ENCODE results near the gene PARVA.

The PARVA gene

DNA sequence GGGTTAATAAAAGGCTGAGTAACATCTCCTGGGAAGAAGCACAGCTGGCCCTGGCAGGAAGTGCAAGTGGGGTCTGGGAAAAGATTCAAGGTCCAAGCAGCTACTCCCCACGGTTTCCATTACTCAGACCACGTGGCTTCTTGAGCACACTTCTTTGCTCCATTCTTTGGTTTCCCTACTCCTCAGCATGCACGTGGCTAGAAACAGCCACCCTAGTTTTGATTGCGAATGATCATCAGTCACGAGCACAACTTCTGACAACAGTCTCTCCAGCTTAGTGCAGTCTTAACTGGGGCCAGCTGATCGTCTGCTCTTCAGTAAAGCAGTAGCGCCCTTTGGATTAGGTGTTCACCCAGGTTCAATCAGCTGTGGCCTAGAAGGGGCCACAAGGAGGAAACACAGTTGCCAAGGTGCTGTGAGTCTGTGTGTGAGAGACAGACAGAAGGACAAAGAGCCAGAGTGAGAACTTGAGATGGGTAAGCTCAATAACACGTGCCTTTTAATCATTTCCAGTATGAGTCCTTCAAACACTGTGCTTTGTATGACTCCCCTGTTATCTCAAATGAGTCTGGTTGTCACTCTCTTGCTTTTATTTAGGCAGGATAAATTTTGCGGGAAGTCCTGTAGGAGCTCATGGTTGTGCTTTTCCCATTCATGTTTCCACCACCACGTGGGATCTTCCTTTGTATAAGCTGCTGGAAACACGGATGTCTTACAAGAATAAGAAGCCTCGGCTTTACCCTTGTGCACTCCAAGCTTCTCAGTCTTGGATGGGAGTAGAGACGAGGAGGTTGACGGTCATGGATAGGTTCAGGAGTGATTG lies 901 bp upstream of the PARVA start:
- DNase-seq (ENCODE audit: low read depth): no peak

GRCh38 chr11:12377824-12378593 lies 638 bp downstream of the PARVA start:
- DNase-seq (ENCODE audit: low read depth): peak; percentile 72

GRCh38 chr11:12380565-12381325 lies 3.4 kb downstream of the PARVA start:
- no peak for DNase-seq (ENCODE audit: low read depth)

DNA sequence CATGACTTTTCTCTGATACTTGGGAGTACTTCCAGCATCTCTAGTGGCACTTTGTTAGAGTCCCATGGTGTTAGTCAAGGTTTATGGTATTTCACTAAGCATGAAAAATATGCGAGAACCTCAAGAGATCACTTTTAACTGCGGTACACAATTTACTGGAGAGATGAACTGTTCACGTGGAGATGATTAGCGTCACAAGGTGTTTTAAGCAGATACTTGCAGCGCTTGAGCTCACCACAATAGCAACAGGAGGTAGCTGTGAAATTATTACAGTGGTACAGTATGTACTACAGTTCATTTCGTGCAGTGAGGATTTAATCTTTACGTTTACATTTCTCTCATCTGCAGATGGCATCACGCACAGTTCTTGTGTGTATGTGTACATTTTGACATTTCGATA lies 4.5 kb downstream of the PARVA start:
- DNase-seq (ENCODE audit: low read depth): no peak

DNA sequence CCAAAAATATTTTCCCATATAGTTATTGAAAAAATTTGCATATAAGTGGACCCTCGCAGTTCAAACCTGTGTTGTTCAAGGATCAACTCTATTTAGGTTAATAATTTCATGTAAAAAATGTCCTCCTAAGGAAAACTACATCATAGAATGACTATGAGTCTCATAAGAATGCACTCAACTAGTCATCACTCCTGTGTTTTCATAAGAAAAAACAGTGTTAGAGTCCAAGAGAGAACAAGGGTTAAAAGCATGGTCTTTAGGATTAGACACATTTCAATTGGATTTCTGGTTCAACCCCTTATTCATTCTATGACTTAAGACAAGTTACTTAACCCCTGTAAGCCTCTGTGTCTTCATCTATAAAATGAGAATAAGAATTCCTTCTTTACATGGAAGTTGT lies 5.1 kb downstream of the PARVA start:
- DNase-seq (ENCODE audit: low read depth): no peak

- DNase-seq (ENCODE audit: low read depth): no peak
Measured at GRCh38 chr11:12386309-12386708, 8.9 kb downstream of the PARVA start.

DNA sequence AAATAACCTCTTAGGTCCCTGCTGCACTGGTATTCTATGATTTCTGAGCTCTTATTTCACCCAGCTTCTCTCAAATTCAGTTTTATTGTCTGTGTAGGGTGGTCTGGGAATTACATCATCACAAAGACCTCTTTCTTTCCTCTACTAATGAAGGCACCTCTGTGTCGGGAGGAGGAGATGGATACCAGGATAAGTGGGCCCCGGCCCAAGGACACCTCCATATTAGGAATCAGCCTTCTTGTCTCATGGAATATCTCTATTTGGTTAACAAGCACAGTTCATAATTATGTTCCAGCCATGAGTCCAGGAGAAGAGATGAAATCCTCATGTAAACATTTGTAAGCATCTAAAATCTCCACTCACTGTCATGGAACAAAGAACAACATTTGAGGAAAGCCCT lies 9.4 kb downstream of the PARVA start:
- DNase-seq (ENCODE audit: low read depth): no peak

- DNase-seq (ENCODE audit: low read depth): no peak
Measured at GRCh38 chr11:12388173-12388572, 10.8 kb downstream of the PARVA start.

DNA sequence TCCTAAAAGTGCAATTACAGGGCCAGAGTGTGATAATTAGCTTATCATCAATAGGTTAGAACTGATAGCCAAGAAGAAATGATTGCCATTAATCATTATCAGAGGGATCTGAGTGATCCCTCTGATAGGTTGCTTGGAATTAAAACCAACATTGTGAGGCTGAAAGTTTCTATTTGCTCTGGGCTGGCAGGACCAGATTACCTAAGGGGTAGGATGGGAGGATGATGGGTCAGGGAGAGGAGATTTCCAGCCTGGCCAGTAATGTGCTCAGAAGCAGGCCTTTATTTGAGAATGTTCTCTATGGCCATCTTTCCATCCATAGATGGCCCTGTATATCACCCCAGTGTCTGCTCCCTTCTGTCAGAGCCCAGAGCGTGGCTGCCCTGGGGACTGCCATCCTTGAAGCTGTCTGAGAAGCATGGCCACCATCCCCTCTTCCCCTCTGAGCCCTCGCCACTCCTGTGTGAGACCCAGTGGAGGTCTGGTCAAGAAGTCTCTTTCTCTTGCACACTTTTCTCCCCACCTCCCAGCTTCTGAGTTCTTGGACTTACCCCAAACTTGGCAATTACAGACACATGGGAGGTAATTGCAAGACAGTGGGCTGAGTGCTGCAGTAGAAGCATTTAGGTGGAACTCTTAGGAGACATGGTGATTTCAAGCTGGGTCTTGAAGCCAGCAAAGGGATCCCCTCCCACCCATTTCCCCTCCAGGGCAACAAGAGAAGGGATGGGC lies 11.7 kb downstream of the PARVA start:
- DNase-seq (ENCODE audit: low read depth): no peak

DNA sequence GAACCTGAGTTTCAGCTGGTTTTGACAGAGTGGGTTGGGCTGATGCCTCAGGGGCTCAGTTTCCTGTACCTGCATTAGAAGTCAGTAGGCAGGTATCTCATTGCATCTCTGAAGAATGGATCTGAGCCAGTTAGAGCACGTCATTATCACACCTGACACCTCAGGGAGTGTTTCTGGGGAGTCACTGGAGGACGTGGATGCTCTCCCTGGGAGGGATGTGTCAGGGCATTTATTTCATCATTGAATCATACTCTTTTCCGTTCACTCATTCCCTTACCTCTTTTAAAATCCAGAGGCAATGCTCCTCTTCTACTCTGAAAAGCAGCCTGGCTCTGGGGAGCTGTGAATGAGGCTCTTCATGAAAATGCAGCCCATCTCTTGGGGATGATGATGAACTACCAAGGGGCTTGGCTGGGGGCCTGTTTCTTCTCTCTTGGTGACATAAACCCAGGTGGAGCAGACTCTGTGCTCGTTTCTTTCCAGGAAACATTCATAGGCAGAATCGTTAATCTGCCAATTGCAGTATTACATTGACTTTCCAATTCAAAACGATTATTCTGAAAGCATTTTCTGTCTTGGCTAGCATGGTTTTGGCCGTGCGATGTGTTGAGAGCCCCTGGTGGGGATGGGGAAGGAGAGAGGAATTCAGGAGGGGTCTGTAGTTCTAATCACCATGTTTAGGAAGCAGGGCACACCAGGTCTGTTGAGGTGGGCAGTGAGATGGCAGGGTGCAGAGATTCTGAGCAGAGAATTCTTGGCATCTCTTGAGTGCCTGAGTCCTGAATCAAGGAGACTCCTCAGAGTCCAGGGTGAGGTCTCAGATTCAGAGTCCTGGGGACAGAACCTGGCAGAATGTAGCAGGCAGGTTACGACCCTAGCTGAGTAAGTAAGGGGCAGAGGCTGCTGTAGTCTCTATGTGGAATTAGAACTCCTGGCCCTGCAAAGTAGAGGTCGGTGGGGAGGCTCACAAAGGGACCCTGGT lies 12.6 kb downstream of the PARVA start:
- DNase-seq (ENCODE audit: low read depth): no peak

DNA sequence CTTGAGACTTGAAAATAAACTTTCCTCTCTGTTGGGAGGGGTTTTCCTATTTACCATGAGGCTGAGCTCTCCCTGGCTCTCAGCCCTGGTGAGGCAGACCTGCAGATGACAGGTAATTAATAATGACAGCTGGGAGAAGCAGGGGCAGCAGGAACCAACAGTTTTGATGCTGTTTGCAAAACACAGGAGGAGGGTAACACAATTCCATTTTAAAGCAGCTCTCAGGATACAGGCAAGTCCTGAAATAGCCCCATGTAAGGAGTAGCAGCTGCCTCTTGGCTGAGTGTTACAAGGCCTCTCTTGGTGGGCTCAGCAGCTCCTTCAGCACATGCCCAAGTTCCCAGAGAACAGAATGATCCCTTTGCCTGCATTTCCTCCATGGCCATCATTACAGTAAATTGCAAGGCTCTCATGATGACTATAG lies 13.3 kb downstream of the PARVA start:
- DNase-seq (ENCODE audit: low read depth): no peak

DNA sequence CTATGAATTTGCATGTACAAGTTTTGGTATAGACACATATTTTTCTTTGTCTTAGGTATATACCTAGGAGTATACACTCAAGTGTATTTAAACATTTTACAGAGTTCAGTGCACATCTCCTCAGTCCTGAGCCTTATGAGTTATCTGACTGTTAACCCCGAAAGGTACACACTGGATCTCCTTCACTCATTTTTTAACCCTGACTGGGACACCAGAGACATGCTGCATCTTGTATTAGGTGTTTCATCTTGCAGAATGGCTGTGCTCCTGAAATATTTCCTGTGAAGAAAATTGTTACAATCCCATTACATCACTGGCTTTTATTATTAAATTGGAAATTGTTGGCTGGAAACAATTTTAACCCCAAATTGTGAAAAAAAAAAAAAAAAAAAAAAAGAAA lies 15.3 kb downstream of the PARVA start:
- no peak for DNase-seq (ENCODE audit: low read depth)

- no peak for DNase-seq (ENCODE audit: low read depth)
Measured at GRCh38 chr11:12393691-12394090, 16.3 kb downstream of the PARVA start.

DNA sequence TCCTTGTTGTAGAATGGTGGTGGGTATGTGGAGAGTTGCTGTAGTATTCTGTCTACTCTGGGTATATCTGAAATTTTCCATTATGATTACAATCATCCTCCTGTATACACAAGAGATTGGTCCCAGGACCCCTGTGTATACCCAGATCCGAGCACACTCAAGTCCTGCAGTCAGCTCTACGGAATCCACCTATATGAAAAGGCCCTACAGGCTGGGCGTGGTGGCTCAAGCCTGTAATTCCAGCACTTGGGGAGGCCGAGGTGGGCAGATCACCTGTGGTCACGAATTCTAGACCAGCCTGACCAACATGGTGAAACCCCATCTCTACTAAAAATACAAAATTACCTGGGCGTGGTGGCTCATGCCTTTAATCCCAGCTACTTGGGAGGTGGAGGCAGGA lies 17.2 kb downstream of the PARVA start:
- DNase-seq (ENCODE audit: low read depth): no peak

- DNase-seq (ENCODE audit: low read depth): no peak
Measured at GRCh38 chr11:12395333-12395732, 18.0 kb downstream of the PARVA start.

- peak; percentile 87 for DNase-seq (ENCODE audit: low read depth)
Measured at GRCh38 chr11:12397931-12398334, 20.6 kb downstream of the PARVA start.

DNA sequence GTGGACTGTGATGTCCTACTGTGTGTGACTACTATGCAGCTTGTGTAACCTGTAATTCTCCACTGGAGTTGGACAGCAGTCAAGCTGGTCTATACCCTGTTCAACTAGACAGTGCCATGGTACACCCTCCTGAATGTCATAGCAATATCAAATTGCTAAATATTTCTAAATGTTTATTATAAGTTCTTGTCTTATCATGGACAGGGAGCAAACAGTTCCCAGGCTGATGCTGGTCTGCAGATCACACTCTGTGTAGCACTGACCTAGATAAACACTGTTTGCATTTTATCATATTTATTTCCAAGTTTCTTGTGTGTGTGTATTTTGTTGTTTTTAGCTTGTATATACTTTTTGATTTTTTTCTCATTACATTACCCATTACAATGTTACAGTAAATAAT lies 22.0 kb downstream of the PARVA start:
- DNase-seq (ENCODE audit: low read depth): no peak

DNA sequence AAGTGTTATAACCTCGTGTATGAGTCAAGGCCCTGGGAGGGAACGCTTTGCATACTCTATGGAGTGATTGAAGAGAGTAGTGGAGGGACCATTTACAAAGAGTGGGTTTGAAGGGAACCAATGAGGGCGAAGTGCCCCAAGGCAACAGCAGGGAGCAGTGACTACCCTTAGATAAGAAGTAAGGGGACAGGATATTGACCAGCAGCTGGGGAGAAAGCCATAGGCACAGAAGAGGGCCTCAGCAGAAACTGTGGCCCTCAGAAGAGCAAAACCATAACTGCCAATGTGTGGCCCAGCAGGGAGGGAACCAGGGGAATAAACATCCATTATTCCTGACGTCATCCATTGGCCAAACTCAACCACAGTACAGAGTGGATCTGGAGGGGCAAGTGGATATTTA lies 24.7 kb downstream of the PARVA start:
- no peak for DNase-seq (ENCODE audit: low read depth)

DNA sequence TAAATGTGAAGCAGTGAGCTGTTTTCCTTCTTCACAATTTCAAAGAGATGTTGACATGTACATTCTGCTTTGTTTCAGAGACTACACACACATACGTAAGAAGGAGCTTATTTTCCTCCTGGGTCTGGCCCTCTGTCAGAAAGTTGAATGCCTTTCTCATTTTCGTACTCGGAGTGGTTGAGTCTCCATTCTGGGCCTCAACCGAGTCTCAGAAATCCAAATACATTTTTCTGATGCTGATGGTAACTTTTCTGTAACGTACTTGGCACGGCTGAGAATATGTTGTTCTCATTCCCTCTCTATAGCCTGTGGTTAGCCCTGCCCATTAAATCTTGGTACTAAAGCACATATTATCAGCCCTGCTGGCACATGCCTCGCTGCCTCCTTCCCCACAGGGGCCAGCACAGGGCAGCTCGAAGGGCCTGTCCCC lies 25.3 kb downstream of the PARVA start:
- DNase-seq (ENCODE audit: low read depth): no peak

DNA sequence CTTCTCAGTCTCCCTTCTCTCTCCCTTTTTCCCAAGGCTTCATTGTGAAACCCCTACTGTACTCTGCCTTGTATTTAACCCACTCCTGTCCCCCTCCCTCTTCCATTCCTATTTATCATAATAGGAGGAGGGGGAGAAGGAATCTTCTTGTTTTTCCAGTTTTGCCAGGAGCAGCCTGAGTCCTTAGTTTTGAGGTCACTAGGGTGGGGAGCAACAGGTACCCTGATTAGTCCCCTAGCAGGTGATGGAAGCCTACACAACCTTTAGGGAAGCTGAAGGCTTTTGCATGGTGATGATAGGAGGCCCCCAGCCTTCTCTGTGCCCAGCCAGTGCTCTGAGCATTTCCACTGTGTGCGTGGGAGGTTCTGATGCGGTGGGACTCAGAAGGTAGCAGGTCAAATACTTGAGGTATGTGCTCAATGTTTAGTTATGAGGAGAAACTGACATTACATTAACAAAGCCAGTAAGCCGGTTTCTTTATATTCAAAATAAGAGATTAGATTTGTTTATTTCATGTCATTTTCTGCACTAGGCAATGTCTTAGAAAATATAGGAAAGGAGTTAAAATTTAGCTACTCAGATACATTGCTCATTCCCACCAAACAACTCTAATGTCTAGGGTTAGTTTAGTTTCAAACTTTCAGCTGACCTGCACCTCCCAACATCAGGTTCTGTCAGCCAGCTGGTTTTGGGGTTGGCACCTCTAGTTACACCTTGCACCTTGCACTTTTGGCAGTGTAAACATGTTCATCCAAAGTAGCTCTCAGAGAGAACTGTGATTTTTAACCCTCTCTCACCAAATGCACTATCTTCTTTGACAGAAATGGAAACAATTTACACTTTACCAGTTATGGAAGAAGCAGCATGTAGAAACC lies 26.0 kb downstream of the PARVA start:
- no peak for DNase-seq (ENCODE audit: low read depth)
